ENCODE results near the gene TUBA3D. TPM values are rescaled to one million over a fixed set of nuclear protein-coding genes. Genes with fewer than 3 reads are reported as not detected.
"Not testable (repeated sequence)": the region's sequence is repeated elsewhere in the genome, so short reads cannot be mapped to it uniquely, and the experiment has no call there.

The TUBA3D gene
- total RNA-seq, 4 donors from 2014 or later: not detected

DNA sequence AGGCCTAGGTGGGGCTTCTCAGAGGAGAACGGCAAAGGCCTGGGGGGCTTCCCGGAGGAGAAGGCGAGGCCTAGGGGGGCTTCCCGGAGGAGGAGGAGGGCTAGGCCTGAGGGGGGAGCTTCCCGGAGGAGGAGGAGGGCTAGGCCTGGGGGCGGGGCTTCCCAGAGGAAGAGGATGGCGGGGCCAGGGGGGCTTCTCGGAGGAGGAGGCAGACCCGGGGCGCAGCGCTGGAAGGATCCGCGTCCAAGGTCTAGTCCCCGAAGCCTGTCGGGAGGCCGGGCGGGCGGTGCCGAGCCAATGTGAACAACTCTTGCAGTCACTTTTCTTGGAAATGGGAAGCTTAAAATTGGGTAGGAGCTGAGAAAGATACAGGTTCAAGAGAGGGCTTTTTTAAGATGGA lies 30.0 kb upstream of the TUBA3D start:
- Histone ChIP-seq H3K4me3 (no peak overlapping the region), H3K27me3 (peaks cover 7% of the 10 kb centered on the region), H3K4me1 (no peaks in the 10 kb centered on the region), H3K36me3 (no peaks in the 10 kb centered on the region), H3K9me3 (no peaks in the 10 kb centered on the region), H3K27ac (no peak overlapping the region)
- no peak for DNase-seq (ENCODE audit: low spot score in 2 of 2)
- 89% methylated on average over 19 of the region's 19 CpGs for WGBS
- TF ChIP-seq CTCF (IDR thresholded peaks at IDR 0.05) (no peak), POLR2AphosphoS5 (IDR thresholded peaks at IDR 0.05) (no peak), POLR2A (IDR thresholded peaks at IDR 0.05) (no peak), EP300 (IDR thresholded peaks at IDR 0.05) (no peak)

GRCh38 chr2:131447981-131448380 lies 27.9 kb upstream of the TUBA3D start:
- not testable (repeated sequence) for H3K4me1 ChIP-seq; H3K36me3 ChIP-seq; H3K27ac ChIP-seq; DNase-seq (ENCODE audit: low spot score in 2 of 2); H3K9me3 ChIP-seq; H3K27me3 ChIP-seq; H3K4me3 ChIP-seq
- WGBS: 75% methylated on average over 9 of the region's 9 CpGs

- H3K4me3 ChIP-seq; H3K9me3 ChIP-seq; DNase-seq (ENCODE audit: low spot score in 2 of 2); H3K27ac ChIP-seq; H3K36me3 ChIP-seq; H3K27me3 ChIP-seq; H3K4me1 ChIP-seq: not testable (repeated sequence)
- WGBS: 59% methylated on average over 10 of the region's 10 CpGs
Measured at GRCh38 chr2:131451265-131451949, 24.5 kb upstream of the TUBA3D start.

DNA sequence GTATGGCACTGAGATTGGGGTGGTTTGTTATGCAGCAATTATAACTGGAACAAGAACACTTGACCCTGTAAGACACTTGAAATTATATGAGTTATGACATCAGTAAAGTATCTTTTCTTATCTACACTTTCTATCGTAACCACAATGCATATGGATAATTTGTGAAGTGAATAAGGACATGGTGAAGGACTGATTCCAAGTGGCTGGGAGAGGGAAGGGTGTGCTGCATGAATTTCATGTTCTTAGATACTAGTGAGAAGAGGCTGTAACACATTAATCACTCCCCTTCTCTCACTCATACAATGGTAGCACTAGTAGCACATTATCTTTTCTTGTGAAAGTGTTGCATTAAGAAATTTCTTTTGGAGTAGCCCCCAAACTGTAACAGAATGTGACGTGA lies 21.0 kb upstream of the TUBA3D start:
- not testable (repeated sequence) for H3K27me3 ChIP-seq; H3K4me3 ChIP-seq; H3K36me3 ChIP-seq; DNase-seq (ENCODE audit: low spot score in 2 of 2); H3K9me3 ChIP-seq; H3K27ac ChIP-seq; H3K4me1 ChIP-seq
- WGBS: 57% methylated on average over 1 of the region's 2 CpGs

DNA sequence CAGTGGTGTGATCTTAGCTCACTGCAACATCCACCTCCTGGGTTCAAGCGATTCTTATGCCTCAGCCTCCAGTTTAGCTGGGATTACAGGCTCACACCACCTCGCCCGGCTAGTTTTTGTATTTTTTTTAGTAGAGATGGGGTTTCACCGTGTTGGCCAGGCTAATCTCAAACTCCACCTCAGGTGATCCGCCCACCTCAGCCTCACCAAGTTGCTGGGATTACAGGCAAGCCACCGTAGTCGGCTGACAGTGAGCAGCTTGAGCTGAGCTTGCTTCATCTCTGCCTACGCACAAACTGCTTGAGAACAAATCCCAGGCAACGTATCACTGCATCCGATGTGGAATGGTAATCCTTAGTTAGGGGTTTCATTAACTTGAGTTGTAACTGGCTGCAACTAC lies 8.2 kb upstream of the TUBA3D start:
- H3K4me1 ChIP-seq; H3K9me3 ChIP-seq; H3K27me3 ChIP-seq; H3K36me3 ChIP-seq; H3K27ac ChIP-seq; DNase-seq (ENCODE audit: low spot score in 2 of 2); H3K4me3 ChIP-seq: not testable (repeated sequence)
- 86% methylated on average over 10 of the region's 10 CpGs for WGBS

GRCh38 chr2:131470944-131471343 lies 5.0 kb upstream of the TUBA3D start:
- DNase-seq (ENCODE audit: low spot score in 2 of 2): not testable (repeated sequence)

GRCh38 chr2:131471624-131472023 lies 4.3 kb upstream of the TUBA3D start:
- 100% methylated on average over 1 of the region's 8 CpGs for WGBS
- not testable (repeated sequence) for H3K27me3 ChIP-seq; H3K4me3 ChIP-seq; DNase-seq (ENCODE audit: low spot score in 2 of 2); H3K4me1 ChIP-seq; H3K9me3 ChIP-seq; H3K36me3 ChIP-seq; H3K27ac ChIP-seq

More at GRCh38 chr2:131470944-131471343, 5.0 kb upstream of the TUBA3D start:
- not testable (repeated sequence) for H3K27me3 ChIP-seq, H3K36me3 ChIP-seq, H3K9me3 ChIP-seq, H3K4me1 ChIP-seq, H3K27ac ChIP-seq, H3K4me3 ChIP-seq
- WGBS: 100% methylated on average over 1 of the region's 3 CpGs

DNA sequence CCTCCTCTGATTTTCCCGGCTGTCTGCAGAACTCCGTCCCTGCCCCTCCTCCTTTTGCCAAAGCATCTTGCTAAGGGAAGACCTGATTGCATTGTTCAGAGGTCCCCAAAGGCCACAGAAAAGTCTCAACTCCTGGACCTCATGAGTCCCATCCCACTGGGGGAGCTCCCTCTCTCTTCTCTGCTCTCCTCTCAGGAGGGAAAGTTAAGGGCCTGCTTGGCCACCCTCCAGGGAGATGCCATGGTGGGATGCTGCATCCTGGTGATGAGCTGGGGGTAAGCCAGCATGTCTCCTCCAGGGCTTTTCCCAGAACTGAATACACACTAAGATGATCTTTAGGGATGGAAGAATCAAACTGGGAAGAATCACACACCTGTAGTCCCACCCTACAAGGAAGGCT lies 2.7 kb upstream of the TUBA3D start:
- H3K4me1 ChIP-seq; H3K27ac ChIP-seq; H3K9me3 ChIP-seq; DNase-seq (ENCODE audit: low spot score in 2 of 2); H3K36me3 ChIP-seq; H3K27me3 ChIP-seq; H3K4me3 ChIP-seq: not testable (repeated sequence)
- no CpG with 5 or more reads among the region's 2 CpGs for WGBS

DNA sequence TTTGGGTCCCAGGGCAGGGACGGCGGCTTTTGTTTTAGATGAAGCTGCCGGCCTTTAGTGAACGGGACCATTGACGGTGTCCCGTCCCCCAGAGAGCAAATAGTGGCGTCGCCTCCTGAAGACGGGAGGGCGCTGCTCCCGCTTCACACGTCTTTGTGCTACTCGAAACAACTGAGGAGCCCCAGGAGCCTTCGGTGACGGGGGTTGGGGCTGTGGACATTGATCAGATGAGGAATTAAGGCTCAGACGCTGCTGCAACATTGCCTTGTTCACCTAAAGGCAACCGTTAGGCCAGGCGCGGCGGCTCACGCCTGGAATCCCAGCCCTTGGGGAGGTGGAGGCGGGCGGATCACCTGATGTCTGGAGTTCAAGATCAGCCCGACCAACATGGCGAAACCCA lies 444 bp downstream of the TUBA3D start:
- 97% methylated on average over 20 of the region's 25 CpGs for WGBS
- H3K4me3 ChIP-seq; DNase-seq (ENCODE audit: low spot score in 2 of 2); H3K4me1 ChIP-seq; H3K9me3 ChIP-seq; H3K27me3 ChIP-seq; H3K36me3 ChIP-seq; H3K27ac ChIP-seq: not testable (repeated sequence)

- H3K9me3 ChIP-seq; H3K4me1 ChIP-seq; H3K36me3 ChIP-seq; H3K27ac ChIP-seq; H3K27me3 ChIP-seq; H3K4me3 ChIP-seq; DNase-seq (ENCODE audit: low spot score in 2 of 2): not testable (repeated sequence)
- 64% methylated on average over 1 of the region's 1 CpG for WGBS
Measured at GRCh38 chr2:131477227-131477626, 1.3 kb downstream of the TUBA3D start.

DNA sequence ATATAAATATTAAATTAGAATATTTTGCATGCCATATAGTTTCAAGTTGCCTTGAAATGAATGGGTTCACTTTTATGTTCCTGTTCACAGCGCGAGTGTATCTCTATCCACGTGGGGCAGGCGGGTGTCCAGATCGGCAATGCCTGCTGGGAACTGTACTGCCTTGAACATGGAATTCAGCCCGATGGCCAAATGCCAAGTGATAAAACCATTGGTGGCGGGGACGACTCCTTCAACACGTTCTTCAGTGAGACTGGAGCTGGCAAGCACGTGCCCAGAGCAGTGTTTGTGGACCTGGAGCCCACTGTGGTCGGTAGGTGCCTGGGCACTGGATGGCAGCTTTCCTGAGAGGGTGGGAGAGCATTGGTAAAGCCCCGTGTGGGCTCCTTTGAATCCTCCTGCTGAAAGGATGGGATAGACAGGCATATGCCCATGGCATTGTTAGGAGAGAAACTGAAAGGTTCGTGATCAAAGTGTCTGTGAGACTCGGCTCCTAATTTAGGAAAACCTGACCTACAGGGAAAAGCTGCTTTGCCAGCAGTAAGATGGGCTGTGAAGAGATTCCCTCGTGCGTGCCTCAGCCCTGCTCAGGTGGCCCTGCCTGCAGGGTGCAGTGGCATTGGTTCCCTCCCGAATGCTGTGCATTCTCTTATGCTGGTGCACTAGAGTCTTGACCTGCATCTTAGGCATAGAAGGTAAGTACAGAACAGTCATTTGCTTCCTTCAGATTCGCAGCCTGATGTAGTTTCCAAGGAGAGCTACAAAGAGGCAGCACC lies 2.3 kb downstream of the TUBA3D start:
- not testable (repeated sequence) for H3K27ac ChIP-seq; H3K9me3 ChIP-seq; H3K4me3 ChIP-seq; DNase-seq (ENCODE audit: low spot score in 2 of 2); H3K4me1 ChIP-seq; H3K27me3 ChIP-seq
- H3K36me3 ChIP-seq: peaks cover 11% of the 10 kb centered on the region
- 90% methylated on average over 12 of the region's 18 CpGs for WGBS

DNA sequence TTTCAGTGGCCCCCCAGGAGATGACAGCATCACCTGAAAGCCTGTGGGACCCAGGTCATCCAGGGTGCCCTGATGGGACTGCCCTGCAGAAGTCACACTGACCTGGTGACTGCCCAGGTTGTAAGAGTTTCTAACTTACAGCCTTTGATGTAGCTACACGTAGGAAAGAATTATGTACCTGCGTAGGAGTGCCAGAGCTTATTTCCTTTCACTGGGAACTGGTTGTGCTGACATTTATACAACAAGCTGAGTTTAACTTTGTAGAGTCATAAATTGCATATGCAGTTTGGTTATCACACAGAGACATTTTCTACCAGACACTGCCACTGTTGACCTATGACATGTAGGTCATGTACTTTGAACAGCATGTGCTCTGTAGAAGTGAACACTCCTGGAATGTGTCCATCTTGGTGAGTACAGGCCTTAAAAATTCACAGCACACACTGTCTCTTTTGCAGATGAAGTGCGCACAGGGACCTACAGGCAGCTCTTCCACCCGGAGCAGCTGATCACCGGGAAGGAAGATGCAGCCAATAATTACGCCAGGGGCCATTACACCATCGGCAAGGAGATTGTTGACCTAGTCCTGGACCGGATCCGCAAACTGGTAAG lies 3.0 kb downstream of the TUBA3D start:
- H3K36me3 ChIP-seq: peaks cover 13% of the 10 kb centered on the region
- 93% methylated on average over 9 of the region's 9 CpGs for WGBS
- not testable (repeated sequence) for DNase-seq (ENCODE audit: low spot score in 2 of 2); H3K4me3 ChIP-seq; H3K4me1 ChIP-seq; H3K27me3 ChIP-seq; H3K9me3 ChIP-seq; H3K27ac ChIP-seq

DNA sequence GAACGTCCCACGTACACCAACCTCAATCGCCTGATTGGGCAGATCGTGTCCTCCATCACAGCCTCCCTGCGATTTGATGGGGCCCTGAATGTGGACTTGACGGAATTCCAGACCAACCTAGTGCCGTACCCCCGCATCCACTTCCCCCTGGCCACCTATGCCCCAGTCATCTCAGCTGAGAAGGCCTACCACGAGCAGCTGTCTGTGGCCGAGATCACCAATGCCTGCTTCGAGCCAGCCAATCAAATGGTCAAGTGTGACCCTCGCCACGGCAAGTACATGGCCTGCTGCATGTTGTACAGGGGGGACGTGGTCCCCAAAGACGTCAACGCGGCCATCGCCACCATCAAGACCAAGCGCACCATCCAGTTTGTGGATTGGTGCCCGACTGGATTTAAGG lies 4.4 kb downstream of the TUBA3D start:
- H3K27me3 ChIP-seq; H3K9me3 ChIP-seq; H3K4me1 ChIP-seq; H3K27ac ChIP-seq; DNase-seq (ENCODE audit: low spot score in 2 of 2); H3K4me3 ChIP-seq: not testable (repeated sequence)
- H3K36me3 ChIP-seq: peaks cover 13% of the 10 kb centered on the region
- 96% methylated on average over 4 of the region's 20 CpGs for WGBS

All from suprapubic skin (tissue), 4 donors.